Activated effector memory CD4-positive, alpha-beta T cell treated with anti-CD3 and anti-CD28 coated beads, Interleukin-2, amount 50 U/mL, for 16 hours (primary cell): Measurements from ENCODE around the gene MYBPH.

Source experiments
- DNase-seq: peaks from one replicate; pipeline ENCODE4 v3.0.0-alpha.2; 2020

MYBPH gene

GRCh38 chr1:203146537-203146936 is 29.1 kb downstream of the MYBPH start:
- no peak for DNase-seq

DNA sequence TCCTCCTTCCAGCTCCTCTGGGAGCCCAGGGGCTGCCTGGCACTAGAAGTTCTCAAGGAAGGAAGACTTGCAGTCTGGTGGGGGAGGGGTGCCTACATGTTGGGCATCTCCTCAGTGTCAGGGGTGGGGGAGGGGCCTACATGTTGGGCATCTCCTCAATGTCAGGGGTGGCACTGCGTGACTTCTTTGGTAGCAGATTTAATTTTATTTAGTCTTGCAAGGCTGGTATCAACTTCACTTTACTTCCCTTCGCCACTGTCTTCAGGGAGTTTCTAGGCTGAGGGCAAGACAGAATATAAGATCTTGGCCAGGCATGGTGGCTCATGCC is 29.6 kb downstream of the MYBPH start:
- DNase-seq, result no peak

GRCh38 chr1:203145321-203146041 is 30.1 kb downstream of the MYBPH start:
- no peak for DNase-seq

DNA sequence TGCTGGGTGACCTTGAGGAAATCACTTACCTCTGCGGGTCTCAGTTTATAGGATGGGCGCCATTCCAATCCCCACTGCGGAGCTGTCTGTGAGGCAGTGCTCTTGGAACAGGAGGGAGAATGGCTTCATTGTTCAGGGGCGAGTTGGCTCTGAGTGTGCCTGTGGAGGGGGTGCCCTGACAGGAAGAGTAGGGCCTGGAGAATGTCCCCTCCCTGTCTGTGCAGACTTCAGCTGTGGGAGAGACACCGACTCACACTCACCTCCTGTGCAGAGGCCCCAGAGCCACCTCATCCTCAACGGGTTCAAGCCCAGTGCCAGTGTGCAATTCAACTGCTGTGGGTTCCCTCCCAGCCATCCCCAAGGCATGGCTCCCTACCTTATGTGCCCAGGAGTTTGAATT is 31.0 kb downstream of the MYBPH start:
- no peak for DNase-seq

DNA sequence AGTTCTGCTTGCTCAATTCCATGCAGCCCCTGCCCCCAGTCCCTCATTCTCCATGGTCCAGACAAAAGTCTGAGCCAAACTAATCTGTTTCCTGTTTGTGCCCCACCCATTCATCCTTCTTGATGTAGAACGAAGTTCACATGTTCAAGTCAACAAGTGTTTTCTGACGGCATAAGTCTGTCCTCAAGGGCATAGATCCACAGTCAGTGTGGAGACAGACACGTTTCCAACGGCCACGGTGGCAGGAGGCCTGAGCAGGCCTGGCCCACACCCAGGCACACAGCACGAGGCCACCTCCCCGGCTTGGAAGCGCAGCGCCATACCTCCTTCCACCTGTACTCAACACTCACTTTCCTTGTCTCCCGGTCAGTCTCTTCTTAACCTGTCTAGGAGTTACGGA is 32.0 kb downstream of the MYBPH start:
- DNase-seq, result no peak

DNA sequence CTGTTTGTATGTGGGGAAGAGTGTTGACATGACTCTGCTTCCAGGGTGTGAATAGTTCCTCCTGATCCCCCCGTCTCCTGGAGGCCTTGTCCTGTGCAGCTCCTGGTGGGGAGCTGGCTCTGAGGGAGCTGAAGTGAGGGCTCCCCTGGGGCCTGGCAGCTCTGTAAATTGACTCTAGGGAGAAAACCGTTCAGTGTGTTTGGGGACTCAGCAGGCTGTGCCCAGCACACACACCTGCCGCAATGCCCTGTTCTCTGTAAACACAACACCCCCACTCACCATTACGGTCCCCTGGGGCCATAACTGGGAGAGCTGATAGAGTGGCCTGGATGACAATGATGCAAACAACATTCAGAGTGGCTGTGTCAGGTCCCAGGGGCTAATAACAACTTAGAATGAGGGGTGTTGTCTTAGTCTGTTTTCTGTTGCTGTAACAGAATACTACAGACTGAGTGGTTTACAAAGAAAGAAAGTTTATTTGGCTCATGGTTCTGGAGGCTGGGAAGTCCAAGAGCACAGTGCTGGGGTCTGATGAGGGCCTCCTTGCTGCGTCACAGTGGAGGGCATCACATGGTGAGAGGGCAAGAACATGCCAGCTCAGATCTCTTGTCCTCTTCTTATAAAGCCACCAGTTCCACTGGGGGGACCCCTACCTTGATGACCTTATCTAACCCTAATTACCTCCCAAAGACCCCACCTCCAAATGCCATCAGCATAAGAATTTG is 32.8 kb downstream of the MYBPH start:
- no peak for DNase-seq

DNA sequence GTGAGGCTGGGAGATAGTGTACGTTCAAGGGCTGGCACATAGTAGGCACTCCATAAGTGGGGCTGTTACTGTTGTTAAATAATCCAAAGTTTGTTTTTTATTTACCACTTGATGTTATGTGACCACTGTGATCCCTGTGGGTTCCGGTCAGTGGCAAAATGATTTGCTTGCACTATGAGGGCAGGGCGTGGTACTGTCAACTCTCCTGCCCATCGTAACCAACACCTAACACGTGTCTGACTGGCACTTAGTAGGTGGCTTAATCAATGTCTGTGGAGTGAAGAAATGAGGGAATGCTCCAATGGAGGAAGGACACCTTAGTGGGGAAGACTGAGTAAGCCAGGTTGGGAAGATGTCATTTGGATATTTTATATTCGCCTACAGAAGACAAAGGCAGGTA is 33.5 kb downstream of the MYBPH start:
- no peak for DNase-seq

DNA sequence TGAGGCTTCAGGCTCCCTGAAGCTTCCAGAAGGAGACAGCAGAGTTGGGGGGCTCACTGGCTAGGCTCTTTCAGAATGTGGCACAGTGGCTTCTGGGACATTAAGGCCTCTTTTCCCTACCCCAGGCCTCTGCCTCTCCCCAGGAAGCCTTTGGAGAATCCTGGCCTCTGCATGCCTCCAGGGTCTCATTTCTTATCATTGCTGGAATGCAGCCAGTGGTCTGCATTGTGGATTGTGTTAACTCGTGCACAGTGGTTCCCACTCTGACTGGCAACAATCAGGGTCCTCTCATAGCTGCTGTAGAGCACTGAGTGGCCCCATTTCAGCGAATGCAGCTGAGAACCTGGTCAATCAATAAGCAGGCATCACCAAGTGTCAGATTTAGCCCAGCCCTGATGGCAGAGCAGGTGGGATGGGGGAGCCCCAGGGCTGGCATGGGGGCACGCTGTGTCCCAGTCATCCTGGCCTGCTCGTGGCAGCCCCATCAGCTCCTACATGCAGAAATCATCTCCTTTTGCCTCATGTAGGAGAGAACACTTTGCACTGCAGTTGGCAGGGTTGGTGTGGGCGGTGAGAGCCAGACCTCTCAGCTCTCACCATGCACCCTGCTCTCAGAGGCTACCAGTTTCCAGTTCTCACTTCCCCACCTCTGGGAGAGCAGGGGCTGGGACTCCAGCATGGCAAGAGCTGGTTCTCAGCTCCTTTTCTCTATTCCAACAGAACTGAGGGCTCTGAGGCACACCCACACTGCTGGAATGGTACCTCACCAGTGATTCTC is 34.7 kb downstream of the MYBPH start:
- DNase-seq, result no peak

DNA sequence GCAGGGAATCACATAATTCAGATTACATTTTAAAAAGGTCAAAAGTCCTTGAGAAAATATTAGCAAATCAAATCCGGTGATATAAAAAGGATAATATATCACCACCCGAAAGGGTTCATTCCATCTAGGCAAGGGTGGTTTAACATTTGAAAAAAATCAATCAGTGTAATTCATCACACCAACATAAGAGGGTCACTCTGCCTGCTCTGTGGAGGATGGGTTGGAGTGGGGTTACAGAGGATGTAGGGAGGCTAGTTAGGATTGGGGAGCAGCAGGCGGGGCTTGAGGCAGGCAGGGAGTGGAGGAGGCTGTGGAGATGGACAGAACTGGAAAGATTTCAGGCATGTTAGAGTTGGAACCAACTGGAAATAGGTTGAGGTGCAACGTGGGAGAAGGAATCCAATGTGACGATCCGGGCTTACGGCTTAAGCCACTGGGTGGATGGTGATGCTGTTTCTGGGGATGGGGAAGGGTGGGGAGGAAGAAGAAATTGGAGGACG is 35.6 kb downstream of the MYBPH start:
- DNase-seq, result no peak

DNA sequence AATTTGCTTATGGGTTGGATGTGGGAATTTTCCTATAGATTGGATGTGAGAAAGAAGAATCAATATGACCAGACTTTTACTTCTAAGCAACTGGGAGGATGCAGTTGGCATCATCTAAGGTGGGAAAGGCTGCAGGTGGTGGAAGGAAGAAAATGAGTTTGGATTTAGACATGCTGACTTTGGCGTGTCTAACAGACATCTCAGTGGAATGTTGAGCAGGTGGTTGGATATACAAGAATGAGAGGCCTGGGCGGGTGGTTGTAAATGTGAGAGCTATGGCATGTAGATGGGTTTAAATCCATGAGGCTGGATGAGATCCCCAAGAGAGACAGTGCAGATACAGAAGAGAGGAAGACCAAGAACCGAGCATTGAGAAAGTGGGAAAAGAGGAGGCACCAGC is 37.6 kb downstream of the MYBPH start:
- peak; percentile 30 for DNase-seq

DNA sequence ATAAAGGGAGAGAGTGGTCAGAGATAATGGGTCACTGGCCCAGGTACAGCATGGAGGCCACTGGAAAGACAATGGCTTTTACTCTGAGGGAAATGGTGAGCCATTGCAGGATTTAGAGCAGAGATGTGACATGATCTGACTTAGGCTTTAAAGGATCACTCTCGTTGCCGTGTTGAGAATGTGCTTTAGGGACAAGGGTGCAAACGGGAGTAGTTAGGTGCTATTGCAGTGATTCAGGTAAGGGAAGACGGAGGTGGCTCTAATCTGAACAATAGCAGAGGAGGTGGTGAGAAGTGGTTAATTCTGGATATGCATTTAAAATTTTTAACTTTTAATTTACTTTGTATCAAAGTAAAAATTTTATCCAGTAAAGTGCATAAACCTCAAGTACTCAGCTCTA is 38.3 kb downstream of the MYBPH start:
- no peak for DNase-seq

GRCh38 chr1:203136409-203137042 is 39.1 kb downstream of the MYBPH start:
- DNase-seq, result peak; percentile 45

DNA sequence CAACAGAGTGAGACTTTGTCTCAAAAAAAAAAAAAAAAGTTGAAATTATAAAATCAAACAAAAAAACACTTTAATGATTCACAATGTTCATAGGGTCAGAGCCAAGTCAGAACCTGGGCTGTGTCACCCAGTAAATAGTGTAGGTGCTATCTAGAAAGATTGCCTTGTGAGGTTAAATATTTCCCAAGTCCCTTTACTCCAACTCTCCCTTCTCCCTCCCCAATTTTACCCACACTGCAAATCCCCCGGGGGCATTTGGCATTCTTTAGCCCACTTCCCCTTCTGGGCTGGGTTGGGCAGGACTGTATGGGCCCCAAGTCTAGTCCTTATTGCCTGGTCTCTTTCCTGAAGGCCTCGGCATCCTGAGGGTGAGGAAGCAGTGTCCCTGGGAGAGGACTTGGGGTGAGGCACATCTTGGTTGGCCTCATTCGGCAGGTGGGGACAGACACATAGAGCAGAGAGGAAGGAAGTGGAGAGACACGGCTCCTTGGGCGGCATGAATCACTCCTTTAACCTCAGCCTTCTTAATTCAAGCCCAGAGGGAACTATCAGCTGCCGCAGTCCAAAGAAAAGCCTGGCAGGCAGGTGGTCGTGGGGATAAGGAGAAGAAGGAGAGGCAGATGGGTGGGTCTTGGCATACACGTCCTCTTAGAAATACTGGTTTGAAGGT is 39.9 kb downstream of the MYBPH start:
- DNase-seq, result peak; percentile 45

DNA sequence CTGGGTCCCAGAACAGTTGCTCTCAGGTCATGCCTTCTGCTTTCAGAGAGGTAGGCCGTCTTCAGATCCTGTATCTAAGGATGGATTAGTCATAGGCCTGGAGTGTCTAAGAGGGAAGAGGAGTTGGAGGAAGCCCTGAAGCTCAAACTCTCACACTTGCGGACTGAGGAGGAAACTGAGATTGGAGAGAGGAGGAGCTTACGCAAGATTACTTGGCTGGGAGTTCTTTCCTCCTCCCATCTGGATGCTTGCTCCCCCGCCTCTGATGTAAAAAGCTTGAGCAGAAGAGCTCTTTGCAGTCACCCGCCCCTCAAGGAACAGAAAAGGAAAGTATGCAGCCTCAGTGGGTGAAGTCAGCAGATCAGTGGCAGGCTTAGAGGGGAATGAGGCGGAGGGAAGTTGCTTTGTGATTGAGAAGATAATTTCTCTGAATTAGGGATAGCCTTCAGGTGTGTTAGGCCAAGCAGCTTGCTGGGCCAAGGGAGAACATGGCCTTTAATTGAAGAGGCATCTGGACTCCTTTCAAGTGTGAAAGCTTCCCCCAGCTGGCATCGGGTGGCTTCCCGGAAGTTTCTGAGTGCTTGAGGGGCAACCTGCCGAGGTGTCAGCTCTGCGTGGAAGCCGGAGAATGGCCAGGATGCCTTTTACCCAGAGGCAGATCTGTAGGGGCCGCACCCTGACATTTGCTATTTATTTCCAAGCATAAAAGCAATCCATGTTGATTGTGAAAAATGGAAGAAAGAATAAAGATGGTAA is 41.5 kb downstream of the MYBPH start:
- peak; percentile 14 for DNase-seq

DNA sequence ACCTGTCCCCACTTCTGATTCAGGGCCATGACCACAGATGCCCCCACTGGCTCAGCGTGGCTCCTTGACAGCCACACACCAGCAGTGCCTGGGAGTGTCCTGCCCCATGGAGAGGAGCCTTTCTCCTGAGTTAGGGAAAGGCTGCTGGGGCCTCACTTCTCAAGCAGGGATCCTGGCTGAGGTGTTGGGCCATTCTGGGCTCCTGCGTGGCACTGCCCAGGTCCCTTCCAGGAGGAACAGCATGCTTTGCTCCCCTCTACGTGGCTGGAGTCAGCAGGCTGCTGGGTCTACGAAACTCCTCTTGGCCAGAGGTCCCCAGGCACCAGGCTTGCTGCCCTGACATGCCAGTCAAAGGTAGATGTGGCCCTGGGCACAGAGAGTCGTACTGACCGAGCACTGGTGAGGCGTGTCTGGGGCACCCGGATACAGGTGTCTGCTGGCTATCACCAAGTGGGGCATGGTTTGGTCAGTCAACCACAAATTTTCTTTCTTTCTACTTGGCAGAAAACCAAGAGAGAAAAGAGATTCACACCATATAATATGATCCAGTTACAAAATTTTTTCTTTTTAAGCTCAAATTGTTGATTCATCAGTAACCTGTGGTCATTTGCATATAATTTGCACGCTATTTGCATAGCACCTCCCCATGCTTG is 44.0 kb downstream of the MYBPH start:
- DNase-seq, result peak; percentile 44

DNA sequence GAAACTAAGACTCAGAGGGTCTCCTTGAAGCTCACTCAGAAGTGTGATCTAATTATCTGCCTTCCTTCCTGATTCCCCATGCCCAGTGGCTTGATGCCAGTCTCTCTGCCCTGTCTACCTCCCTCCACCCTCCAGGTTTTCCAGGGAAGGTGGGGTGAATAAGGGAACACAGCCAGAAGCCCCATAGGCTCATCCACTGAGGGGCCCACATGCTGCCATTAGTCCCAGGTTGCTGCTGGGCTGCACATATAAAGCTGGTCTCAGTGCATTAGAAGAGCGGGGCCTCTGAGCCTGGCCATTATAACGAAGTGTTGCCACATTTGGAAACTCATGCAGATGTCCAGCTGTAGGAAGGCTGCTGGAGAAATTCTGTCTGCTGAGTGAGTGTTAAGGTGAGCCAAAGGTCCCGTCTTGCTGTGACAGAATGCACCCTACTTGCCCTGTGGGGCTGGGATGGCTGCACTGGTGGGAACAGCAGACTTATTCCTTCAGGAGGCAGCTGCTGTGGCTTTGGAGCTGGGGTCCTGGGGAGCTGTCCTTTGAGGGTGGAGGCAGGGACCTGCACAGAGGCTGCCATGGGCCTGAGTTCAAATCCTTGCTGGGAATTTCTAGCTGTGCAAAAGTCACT is 45.2 kb downstream of the MYBPH start:
- DNase-seq, result peak; percentile 50

DNA sequence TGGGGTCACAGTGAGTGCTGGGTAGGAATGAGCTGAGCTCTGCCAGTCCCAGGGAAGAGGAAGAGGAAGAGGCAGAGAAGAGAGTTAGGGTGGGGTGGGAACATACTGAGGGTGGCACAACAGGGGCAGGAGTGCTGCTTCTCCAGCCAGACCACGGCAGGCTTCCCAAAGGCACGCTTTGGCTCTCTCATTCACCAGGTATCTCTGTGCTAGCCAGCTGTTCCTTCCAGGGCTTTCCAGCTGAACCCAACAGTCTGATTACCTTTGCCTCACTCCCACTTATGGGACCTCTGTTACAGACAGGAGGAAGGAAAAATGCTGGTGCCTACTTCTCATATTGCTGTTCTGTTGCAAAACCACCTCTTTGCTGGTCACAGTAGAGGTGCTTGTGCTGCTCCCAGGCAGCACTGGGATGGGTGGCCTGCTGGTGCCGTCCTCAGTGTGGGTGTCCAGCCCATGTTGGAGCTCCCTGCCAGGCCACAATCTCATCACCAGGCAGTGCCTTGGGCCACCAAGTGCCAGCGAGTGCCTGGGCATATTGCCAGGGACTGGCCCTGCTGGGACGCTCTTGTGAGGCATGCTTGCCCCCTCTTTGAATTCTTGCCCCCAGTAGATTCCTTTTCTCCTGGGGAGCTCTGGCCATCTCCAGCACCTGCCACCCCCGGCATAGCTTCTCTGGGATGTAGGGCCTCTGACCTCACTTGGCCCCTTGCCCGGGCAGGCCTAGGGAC is 46.0 kb downstream of the MYBPH start:
- DNase-seq, result peak; percentile 42

DNA sequence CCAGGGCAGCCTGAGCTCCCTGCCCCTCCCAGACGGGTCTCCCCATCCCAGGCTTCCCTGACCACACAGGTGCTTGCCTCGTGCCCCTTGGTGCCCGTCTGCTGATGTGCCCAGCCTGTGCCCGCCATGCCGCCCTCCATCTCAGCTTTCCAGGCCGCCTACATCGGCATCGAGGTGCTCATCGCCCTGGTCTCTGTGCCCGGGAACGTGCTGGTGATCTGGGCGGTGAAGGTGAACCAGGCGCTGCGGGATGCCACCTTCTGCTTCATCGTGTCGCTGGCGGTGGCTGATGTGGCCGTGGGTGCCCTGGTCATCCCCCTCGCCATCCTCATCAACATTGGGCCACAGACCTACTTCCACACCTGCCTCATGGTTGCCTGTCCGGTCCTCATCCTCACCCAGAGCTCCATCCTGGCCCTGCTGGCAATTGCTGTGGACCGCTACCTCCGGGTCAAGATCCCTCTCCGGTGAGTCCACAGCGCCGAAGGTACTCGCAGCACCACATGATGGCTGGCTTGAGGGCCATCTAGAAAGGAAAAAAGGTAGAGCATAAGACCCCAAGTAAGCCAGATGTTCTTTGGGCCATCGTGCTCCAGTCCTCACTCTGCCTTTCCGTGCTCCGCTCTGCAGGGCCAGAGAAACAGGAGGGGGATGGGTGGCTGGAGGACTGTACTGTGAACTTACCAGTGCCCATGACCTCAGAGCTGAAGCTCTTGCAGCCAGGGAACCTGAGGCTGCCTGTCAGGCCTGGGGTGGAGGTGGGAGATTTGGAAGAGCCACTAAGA is 46.7 kb downstream of the MYBPH start:
- DNase-seq, result peak; percentile 44

- no peak for DNase-seq
These were observed 47.3 kb downstream of the MYBPH start for GRCh38 chr1:203128431-203128715.
